DOHH2 (cell line): Measurements from ENCODE around the gene SLC12A8.

Experiments
- H3F3A ChIP-seq: fragments of 200-600 bp; sonication (generic), shearing (Covaris generic); 2 replicates; pipeline ENCODE4 v1.6.0; 2016; ENCODE audit warnings: antibody characterized with exemption, mild to moderate bottlenecking; ENCODE audit not compliant: control insufficient read depth, insufficient read depth
- H3K27ac ChIP-seq: fragments of 200-600 bp; sonication (generic); 2 replicates; pipeline ENCODE4 v1.5.1; 2014; ENCODE audit warnings: low read depth, mild to moderate bottlenecking, low read length, moderate library complexity
- H3K27me3 ChIP-seq: fragments of 200-600 bp; sonication (generic); 2 replicates; pipeline ENCODE4 v1.6.1; 2014; ENCODE audit warnings: mild to moderate bottlenecking, low read length, mixed read lengths; ENCODE audit not compliant: control insufficient read depth
- H3K36me3 ChIP-seq: fragments of 200-600 bp; sonication (generic); 2 replicates; pipeline ENCODE4 v1.6.1; 2014; ENCODE audit warnings: mild to moderate bottlenecking, low read length, moderate library complexity, mixed read lengths; ENCODE audit not compliant: control insufficient read depth
- H3K4me1 ChIP-seq: fragments of 200-600 bp; sonication (generic); 2 replicates; pipeline ENCODE4 v1.6.1; 2014; ENCODE audit warnings: mild to moderate bottlenecking, low read length, mixed read lengths; ENCODE audit not compliant: control insufficient read depth
- H3K4me2 ChIP-seq: fragments of 200-600 bp; sonication (generic); 2 replicates; pipeline ENCODE4 v1.6.0; 2014; ENCODE audit warnings: mild to moderate bottlenecking, low read length, moderate library complexity
- H3K4me3 ChIP-seq: fragments of 200-600 bp; sonication (generic); 2 replicates; pipeline ENCODE4 v1.5.1; 2014; ENCODE audit warnings: mild to moderate bottlenecking, low read length, mixed read lengths
- H3K79me2 ChIP-seq: fragments of 200-600 bp; sonication (generic); 2 replicates; pipeline ENCODE4 v1.6.1; 2014; ENCODE audit warnings: mild to moderate bottlenecking, low read length, mixed read lengths; ENCODE audit not compliant: control insufficient read depth
- H3K9me2 ChIP-seq: fragments of 200-600 bp; sonication (generic); replicated peaks from 2 replicates; pipeline ENCODE4 v1.6.1; 2014; ENCODE audit warnings: mild to moderate bottlenecking, low read length, mixed read lengths; ENCODE audit not compliant: control insufficient read depth
- H3K9me3 ChIP-seq: fragments of 200-600 bp; sonication (generic); 2 replicates; pipeline ENCODE4 v1.6.1; 2014; ENCODE audit warnings: antibody characterized with exemption, low read length, mixed read lengths; ENCODE audit not compliant: control insufficient read depth, insufficient read depth
- H4K20me1 ChIP-seq: fragments of 200-600 bp; sonication (generic); 2 replicates; pipeline ENCODE4 v1.6.0; 2014; ENCODE audit warnings: low read depth, mild to moderate bottlenecking, antibody characterized with exemption, low read length, moderate library complexity; ENCODE audit not compliant: control insufficient read depth, insufficient read depth
- CTCF ChIP-seq: fragments of 200-600 bp; sonication (generic); IDR thresholded peaks from one replicate; pipeline ENCODE4 v1.5.1; 2014; ENCODE audit warnings: antibody characterized with exemption, mild to moderate bottlenecking, low read depth, low read length; ENCODE audit not compliant: poor library complexity, severe bottlenecking
- EZH2phosphoT487 ChIP-seq: fragments of 200-600 bp; sonication (generic); IDR thresholded peaks from 2 replicates; pipeline ENCODE4 v1.6.1; 2017; ENCODE audit warnings: borderline replicate concordance, mild to moderate bottlenecking, antibody characterized with exemption, low read length, moderate library complexity, mixed read lengths

Gene SLC12A8

GRCh38 chr3:125033616-125034015 is 178.9 kb downstream of the SLC12A8 start:
- Histone ChIP-seq H3K9me3 (no peaks in the 10 kb centered on the region), H3K4me1 (no peaks in the 10 kb centered on the region), H3K36me3 (no peaks in the 10 kb centered on the region)

GRCh38 chr3:125033135-125033534 is 179.4 kb downstream of the SLC12A8 start:
- Histone ChIP-seq H3K4me2 (no peak overlapping the region), H3K36me3 (no peaks in the 10 kb centered on the region), H4K20me1 (no peaks in the 10 kb centered on the region), H3K9me2 (no peaks in the 10 kb centered on the region), H3F3A (no peaks in the 10 kb centered on the region), H3K27me3 (no peaks in the 10 kb centered on the region), H3K4me3 (no peak overlapping the region), H3K79me2 (no peaks in the 10 kb centered on the region), H3K27ac (no peak overlapping the region), H3K9me3 (no peaks in the 10 kb centered on the region), H3K4me1 (no peaks in the 10 kb centered on the region)
- TF ChIP-seq EZH2phosphoT487 (no peak), CTCF (no peak)

More at GRCh38 chr3:125033616-125034015, 178.9 kb downstream of the SLC12A8 start:
- H3F3A ChIP-seq: no peaks in the 10 kb centered on the region
- H3K27ac ChIP-seq: no peak overlapping the region
- no peaks in the 10 kb centered on the region for H4K20me1 ChIP-seq
- H3K27me3 ChIP-seq: no peaks in the 10 kb centered on the region
- H3K79me2 ChIP-seq: no peaks in the 10 kb centered on the region
- no peak overlapping the region for H3K4me3 ChIP-seq
- TF ChIP-seq EZH2phosphoT487: no peak
- no peak for TF ChIP-seq CTCF
- H3K9me2 ChIP-seq: no peaks in the 10 kb centered on the region
- H3K4me2 ChIP-seq: no peak overlapping the region

DNA sequence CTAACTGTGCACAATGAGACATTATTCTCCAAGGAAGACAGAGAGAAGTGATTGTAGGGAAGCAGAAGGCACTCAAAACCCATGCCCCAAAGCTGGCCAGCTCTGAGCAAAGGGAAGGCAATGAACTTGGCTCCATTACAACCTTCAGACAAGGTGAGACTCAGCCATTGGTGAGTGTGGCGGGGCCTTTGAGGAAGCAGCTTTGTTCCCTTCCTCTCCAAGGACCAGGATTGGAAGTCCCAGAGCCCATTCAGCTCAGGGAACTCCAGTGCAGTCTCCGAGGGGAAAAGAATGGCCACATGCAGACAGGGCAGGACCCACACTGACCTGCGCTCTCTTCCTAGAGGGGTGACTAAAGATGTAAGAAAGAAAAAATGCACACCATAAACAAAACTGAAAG is 179.9 kb downstream of the SLC12A8 start:
- no peaks in the 10 kb centered on the region for H4K20me1 ChIP-seq
- no peaks in the 10 kb centered on the region for H3K36me3 ChIP-seq
- H3K79me2 ChIP-seq: no peaks in the 10 kb centered on the region
- H3K4me1 ChIP-seq: no peaks in the 10 kb centered on the region
- no peaks in the 10 kb centered on the region for H3K27me3 ChIP-seq
- H3K4me2 ChIP-seq: no peak overlapping the region
- TF ChIP-seq EZH2phosphoT487 (no peak), CTCF (no peak)
- H3K9me2 ChIP-seq: no peaks in the 10 kb centered on the region
- H3F3A ChIP-seq: no peaks in the 10 kb centered on the region
- no peak overlapping the region for H3K4me3 ChIP-seq
- no peaks in the 10 kb centered on the region for H3K9me3 ChIP-seq
- H3K27ac ChIP-seq: no peak overlapping the region
